T-helper 2 cell treated with Interferon-gamma antibody and Interleukin-4, amounts not matched to agents 5 μg/mL and 100 μg/mL, for 36 hours (primary cell): Measurements from ENCODE around the gene PDE3B.
A peak's percentile ranks its signal among the peaks of the same experiment; 100 is the strongest.
"Not testable (repeated sequence)": the region's sequence is repeated elsewhere in the genome, so short reads cannot be mapped to it uniquely, and the experiment has no call there.

Source experiments
- DNase-seq: peaks from one replicate; pipeline ENCODE4 v3.0.0; 2021; ENCODE audit warnings: low spot score
- H3K27ac Mint-ChIP-seq: one replicate; pipeline ENCODE4 v1.8.0; 2021; ENCODE audit warnings: mild to moderate bottlenecking, mixed read lengths
- H3K27me3 Mint-ChIP-seq: one replicate; pipeline ENCODE4 v1.8.0; 2021; ENCODE audit warnings: low read depth, mixed read lengths
- H3K36me3 Mint-ChIP-seq: one replicate; pipeline ENCODE4 v1.8.0; 2021; ENCODE audit warnings: low read depth, mixed read lengths
- H3K4me1 Mint-ChIP-seq: one replicate; pipeline ENCODE4 v1.8.0; 2021; ENCODE audit warnings: low read depth, mixed read lengths
- H3K4me3 Mint-ChIP-seq: one replicate; pipeline ENCODE4 v1.8.0; 2022; ENCODE audit warnings: mild to moderate bottlenecking, moderate library complexity, mixed read lengths
- H3K9me3 Mint-ChIP-seq: one replicate; pipeline ENCODE4 v1.8.0; 2021; ENCODE audit warnings: mixed read lengths

Gene PDE3B

GRCh38 chr11:14755140-14755539 lies 111.5 kb downstream of the PDE3B start:
- H3K9me3 Mint-ChIP-seq: no peaks in the 10 kb centered on the region
- no peak overlapping the region for H3K27ac Mint-ChIP-seq
- peaks cover 38% of the 10 kb centered on the region for H3K4me1 Mint-ChIP-seq
- H3K27me3 Mint-ChIP-seq: no peaks in the 10 kb centered on the region
- no peak overlapping the region for H3K4me3 Mint-ChIP-seq
- DNase-seq: no peak
- peaks cover 34% of the 10 kb centered on the region for H3K36me3 Mint-ChIP-seq

- H3K4me3 Mint-ChIP-seq: no peak overlapping the region
- H3K4me1 Mint-ChIP-seq: peaks cover 31% of the 10 kb centered on the region
- H3K36me3 Mint-ChIP-seq: peaks cover 36% of the 10 kb centered on the region
- H3K27ac Mint-ChIP-seq: no peak overlapping the region
- H3K27me3 Mint-ChIP-seq: no peaks in the 10 kb centered on the region
- no peaks in the 10 kb centered on the region for H3K9me3 Mint-ChIP-seq
- no peak for DNase-seq
Observed at GRCh38 chr11:14756349-14756748, 112.7 kb downstream of the PDE3B start.

GRCh38 chr11:14759300-14760012 lies 115.9 kb downstream of the PDE3B start:
- H3K4me1 Mint-ChIP-seq: peaks cover 15% of the 10 kb centered on the region
- not testable (repeated sequence) for H3K4me3 Mint-ChIP-seq, H3K27me3 Mint-ChIP-seq, H3K9me3 Mint-ChIP-seq, H3K27ac Mint-ChIP-seq, DNase-seq
- H3K36me3 Mint-ChIP-seq: peaks cover 26% of the 10 kb centered on the region

- H3K4me3 Mint-ChIP-seq: no peak overlapping the region
- H3K4me1 Mint-ChIP-seq: peaks cover 34% of the 10 kb centered on the region
- H3K27me3 Mint-ChIP-seq: no peaks in the 10 kb centered on the region
- no peaks in the 10 kb centered on the region for H3K9me3 Mint-ChIP-seq
- H3K27ac Mint-ChIP-seq: no peak overlapping the region
- DNase-seq: no peak
- peaks cover 12% of the 10 kb centered on the region for H3K36me3 Mint-ChIP-seq
Observed at GRCh38 chr11:14764179-14764578, 120.6 kb downstream of the PDE3B start.

- Mint-ChIP-seq H3K27me3 (no peaks in the 10 kb centered on the region), H3K4me1 (peaks cover 35% of the 10 kb centered on the region), H3K36me3 (peaks cover 11% of the 10 kb centered on the region), H3K4me3 (no peak overlapping the region), H3K27ac (no peak overlapping the region), H3K9me3 (no peaks in the 10 kb centered on the region)
- DNase-seq: peak; percentile 69
Observed at GRCh38 chr11:14764579-14765527, 121.2 kb downstream of the PDE3B start.

GRCh38 chr11:14766585-14766984 lies 123.0 kb downstream of the PDE3B start:
- H3K9me3 Mint-ChIP-seq: no peaks in the 10 kb centered on the region
- no peaks in the 10 kb centered on the region for H3K27me3 Mint-ChIP-seq
- no peak for DNase-seq
- H3K4me3 Mint-ChIP-seq: peak overlapping the region; percentile 42
- H3K36me3 Mint-ChIP-seq: peaks cover 11% of the 10 kb centered on the region
- H3K4me1 Mint-ChIP-seq: peaks cover 47% of the 10 kb centered on the region
- H3K27ac Mint-ChIP-seq: peak overlapping the region; percentile 62

GRCh38 chr11:14768526-14769188 lies 125.1 kb downstream of the PDE3B start:
- Mint-ChIP-seq H3K27me3 (no peaks in the 10 kb centered on the region), H3K9me3 (no peaks in the 10 kb centered on the region), H3K36me3 (peaks cover 17% of the 10 kb centered on the region), H3K4me3 (peak overlapping the region; percentile 48), H3K27ac (peak overlapping the region; percentile 89), H3K4me1 (peaks cover 49% of the 10 kb centered on the region)
- peak; percentile 35 for DNase-seq

- no peak for DNase-seq
- Mint-ChIP-seq H3K27me3 (no peaks in the 10 kb centered on the region), H3K36me3 (peaks cover 55% of the 10 kb centered on the region), H3K4me3 (no peak overlapping the region), H3K27ac (peak overlapping the region; percentile 11), H3K9me3 (peaks cover 18% of the 10 kb centered on the region), H3K4me1 (peaks cover 41% of the 10 kb centered on the region)
Observed at GRCh38 chr11:14773755-14774154, 130.2 kb downstream of the PDE3B start.

- peak overlapping the region; percentile 14 for H3K27ac Mint-ChIP-seq
- DNase-seq: no peak
- peaks cover 41% of the 10 kb centered on the region for H3K4me1 Mint-ChIP-seq
Observed at GRCh38 chr11:14774721-14775120, 131.1 kb downstream of the PDE3B start.

GRCh38 chr11:14775897-14776296 lies 132.3 kb downstream of the PDE3B start:
- Mint-ChIP-seq H3K4me1 (peaks cover 37% of the 10 kb centered on the region), H3K9me3 (peaks cover 35% of the 10 kb centered on the region), H3K27ac (peak overlapping the region; percentile 26), H3K36me3 (peaks cover 77% of the 10 kb centered on the region), H3K4me3 (no peak overlapping the region), H3K27me3 (no peaks in the 10 kb centered on the region)
- DNase-seq: no peak

More at GRCh38 chr11:14774721-14775120, 131.1 kb downstream of the PDE3B start:
- H3K27me3 Mint-ChIP-seq: no peaks in the 10 kb centered on the region
- H3K9me3 Mint-ChIP-seq: peaks cover 26% of the 10 kb centered on the region
- H3K36me3 Mint-ChIP-seq: peaks cover 65% of the 10 kb centered on the region
- no peak overlapping the region for H3K4me3 Mint-ChIP-seq

GRCh38 chr11:14778460-14778859 lies 134.9 kb downstream of the PDE3B start:
- DNase-seq, H3K27me3 Mint-ChIP-seq, H3K4me3 Mint-ChIP-seq, H3K27ac Mint-ChIP-seq: not testable (repeated sequence)
- peaks cover 41% of the 10 kb centered on the region for H3K4me1 Mint-ChIP-seq
- peaks cover 51% of the 10 kb centered on the region for H3K9me3 Mint-ChIP-seq
- peaks cover 94% of the 10 kb centered on the region for H3K36me3 Mint-ChIP-seq

GRCh38 chr11:14783788-14784187 lies 140.2 kb downstream of the PDE3B start:
- Mint-ChIP-seq H3K27me3 (no peaks in the 10 kb centered on the region), H3K27ac (peak overlapping the region; percentile 58), H3K36me3 (peaks cover 67% of the 10 kb centered on the region), H3K4me3 (no peak overlapping the region), H3K4me1 (peaks cover 40% of the 10 kb centered on the region), H3K9me3 (peaks cover 39% of the 10 kb centered on the region)
- no peak for DNase-seq

GRCh38 chr11:14784230-14784629 lies 140.6 kb downstream of the PDE3B start:
- no peak for DNase-seq
- Mint-ChIP-seq H3K36me3 (peaks cover 65% of the 10 kb centered on the region), H3K27ac (peak overlapping the region; percentile 58), H3K27me3 (no peaks in the 10 kb centered on the region), H3K4me3 (no peak overlapping the region), H3K4me1 (peaks cover 38% of the 10 kb centered on the region), H3K9me3 (peaks cover 34% of the 10 kb centered on the region)
